Activated naive CD4-positive, alpha-beta T cell treated with anti-CD3 and anti-CD28 coated beads, Interleukin-2, amount 50 U/mL, for 24 hours (primary cell): Measurements from ENCODE around the gene RASGRP3.

Experiments
- H3K27ac Mint-ChIP-seq: one replicate; pipeline ENCODE4 v1.8.0; 2021; ENCODE audit warnings: mild to moderate bottlenecking, mixed read lengths
- H3K27me3 Mint-ChIP-seq: one replicate; pipeline ENCODE4 v1.8.0; 2021; ENCODE audit warnings: mixed read lengths
- H3K36me3 Mint-ChIP-seq: one replicate; pipeline ENCODE4 v1.8.0; 2021; ENCODE audit warnings: mixed read lengths
- H3K4me1 Mint-ChIP-seq: one replicate; pipeline ENCODE4 v1.8.0; 2021; ENCODE audit warnings: mixed read lengths
- H3K4me3 Mint-ChIP-seq: one replicate; pipeline ENCODE4 v1.8.0; 2021; ENCODE audit warnings: mild to moderate bottlenecking, mixed read lengths
- H3K9me3 Mint-ChIP-seq: one replicate; pipeline ENCODE4 v1.8.0; 2021; ENCODE audit warnings: mixed read lengths

Gene RASGRP3

DNA sequence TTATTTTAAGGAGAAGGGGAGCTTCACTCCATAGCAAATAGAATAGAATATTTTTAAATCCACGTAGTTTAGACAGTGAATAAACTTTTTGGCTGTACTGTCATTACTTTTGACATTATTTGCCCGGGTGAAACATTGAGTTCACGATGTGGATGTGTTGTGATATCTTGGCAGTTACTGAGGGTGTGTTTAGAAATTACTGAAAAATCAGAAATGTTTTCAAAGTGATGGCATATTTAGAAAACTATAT, 123.4 kb downstream of the RASGRP3 start:
- H3K27ac Mint-ChIP-seq, result peak overlapping the region; percentile 98
- H3K27me3 Mint-ChIP-seq, result no peaks in the 10 kb centered on the region
- H3K4me3 Mint-ChIP-seq, result peak overlapping the region; percentile 98
- peaks cover 28% of the 10 kb centered on the region for H3K4me1 Mint-ChIP-seq
- H3K36me3 Mint-ChIP-seq, result no peaks in the 10 kb centered on the region
- H3K9me3 Mint-ChIP-seq, result no peaks in the 10 kb centered on the region

DNA sequence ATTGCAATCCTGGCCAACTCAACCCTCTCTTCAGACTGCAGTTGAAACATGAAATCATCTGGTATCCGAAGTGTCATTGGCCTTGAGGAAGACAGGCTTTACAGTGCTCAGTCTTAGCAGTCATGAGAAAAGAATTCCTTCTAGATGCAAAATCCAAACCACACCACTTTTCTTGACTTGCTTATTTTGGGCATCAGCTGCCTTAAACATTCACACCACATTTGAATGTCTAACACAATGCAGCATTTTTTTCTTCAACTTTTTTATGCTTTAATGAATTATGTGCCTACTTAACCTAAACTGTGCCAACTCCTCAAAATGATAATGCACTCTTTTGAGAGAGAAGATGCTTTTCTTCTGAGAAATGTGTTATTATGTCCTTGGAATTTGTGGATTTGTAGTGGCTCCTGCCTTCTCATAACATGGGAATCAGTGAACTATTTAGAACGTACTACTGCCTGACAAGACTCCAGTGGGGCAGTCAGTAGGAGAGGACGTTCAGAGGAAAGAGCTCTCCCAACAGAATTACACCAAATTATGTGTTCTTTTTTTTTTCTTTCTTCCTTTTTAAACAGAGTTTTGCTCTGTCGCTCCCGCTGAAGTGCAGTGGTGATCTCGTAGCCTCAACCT, 125.9 kb downstream of the RASGRP3 start:
- Mint-ChIP-seq H3K36me3 (no peaks in the 10 kb centered on the region), H3K4me1 (peaks cover 16% of the 10 kb centered on the region), H3K4me3 (no peak overlapping the region), H3K27me3 (no peaks in the 10 kb centered on the region), H3K9me3 (no peaks in the 10 kb centered on the region), H3K27ac (no peak overlapping the region)

DNA sequence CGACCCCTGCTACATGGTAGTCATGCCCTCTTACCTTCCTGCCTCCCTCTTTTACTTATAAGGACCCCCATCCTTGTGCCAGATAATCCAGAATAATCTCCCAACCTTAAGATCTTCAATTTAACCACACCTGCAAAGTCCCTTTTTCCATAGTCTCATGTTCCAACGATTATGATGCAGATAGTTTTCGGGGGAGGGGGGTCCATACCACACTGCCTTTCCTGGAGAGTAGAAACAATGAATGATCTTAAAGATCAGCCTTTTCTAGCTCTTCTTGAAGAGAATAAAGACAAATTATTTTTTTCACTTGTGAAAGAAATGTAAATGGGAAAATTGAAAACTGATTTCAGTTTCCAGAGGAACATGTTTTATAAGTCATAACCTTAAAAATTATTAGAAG, 127.0 kb downstream of the RASGRP3 start:
- Mint-ChIP-seq H3K36me3 (no peaks in the 10 kb centered on the region), H3K9me3 (no peaks in the 10 kb centered on the region), H3K27ac (no peak overlapping the region), H3K27me3 (no peaks in the 10 kb centered on the region), H3K4me3 (no peak overlapping the region), H3K4me1 (peaks cover 10% of the 10 kb centered on the region)

DNA sequence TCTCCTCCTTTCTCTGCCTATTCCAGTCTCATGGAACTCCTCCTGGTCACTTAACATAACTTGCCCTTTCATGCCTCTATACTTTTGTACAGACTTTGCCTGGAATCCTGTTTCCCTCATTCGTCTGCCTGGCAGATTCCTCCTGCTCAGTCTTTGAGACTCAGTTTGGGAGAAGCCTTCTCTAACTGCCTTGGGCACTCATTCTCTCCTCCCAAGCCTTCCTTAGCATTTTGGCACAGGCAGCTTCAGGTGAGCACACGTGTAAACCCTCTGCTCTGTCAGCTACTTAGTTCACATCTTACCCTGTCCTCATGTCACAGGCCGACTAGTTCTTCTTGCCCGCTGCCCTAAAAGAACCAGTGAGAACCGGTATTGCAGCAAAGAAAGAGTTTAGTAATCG, 128.6 kb downstream of the RASGRP3 start:
- H3K4me3 Mint-ChIP-seq, result no peak overlapping the region
- peaks cover under 1% of the 10 kb centered on the region for H3K4me1 Mint-ChIP-seq
- H3K9me3 Mint-ChIP-seq, result no peaks in the 10 kb centered on the region
- H3K27ac Mint-ChIP-seq, result no peak overlapping the region
- no peaks in the 10 kb centered on the region for H3K27me3 Mint-ChIP-seq
- no peaks in the 10 kb centered on the region for H3K36me3 Mint-ChIP-seq

DNA sequence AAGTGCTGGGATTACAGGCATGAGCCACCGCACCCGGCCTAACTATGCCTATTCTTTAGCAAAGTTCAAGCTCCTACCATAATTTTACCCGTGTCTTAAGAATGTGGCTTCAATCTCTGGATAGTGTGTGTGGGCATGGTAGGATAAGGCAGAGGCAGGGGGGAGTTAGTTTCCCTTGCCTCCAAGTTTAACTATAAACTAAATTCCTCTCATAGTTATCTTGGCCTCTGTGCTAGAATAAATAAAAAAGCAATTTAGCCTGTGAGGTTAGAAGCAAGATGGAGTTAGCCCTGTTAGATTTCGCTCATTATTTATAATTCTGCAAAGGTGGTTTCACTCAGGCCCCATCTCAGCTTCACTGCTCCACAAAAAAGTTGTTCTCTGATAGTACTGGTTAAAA, 129.7 kb downstream of the RASGRP3 start:
- Mint-ChIP-seq H3K27ac (no peak overlapping the region), H3K4me1 (no peaks in the 10 kb centered on the region), H3K4me3 (no peak overlapping the region), H3K27me3 (no peaks in the 10 kb centered on the region), H3K36me3 (no peaks in the 10 kb centered on the region), H3K9me3 (no peaks in the 10 kb centered on the region)

DNA sequence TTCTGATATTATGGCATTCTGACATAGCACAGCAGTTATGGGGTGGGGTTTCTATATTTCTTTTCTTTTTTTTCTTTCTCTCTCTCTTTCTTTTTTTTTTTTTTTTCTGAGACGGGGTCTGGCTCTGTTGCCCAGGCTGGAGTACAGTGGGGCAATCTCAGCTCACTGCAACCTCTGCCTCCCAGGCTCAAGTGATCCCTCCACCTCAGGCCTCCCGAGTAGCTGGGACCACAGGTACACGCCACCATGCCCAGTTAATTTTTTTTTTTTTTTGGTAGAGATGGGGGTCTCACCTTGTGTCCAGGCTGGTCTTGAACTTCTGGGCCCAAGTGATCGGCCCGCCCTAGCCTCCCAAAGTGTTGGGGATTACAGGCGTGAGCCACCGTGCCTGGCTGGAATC, 130.2 kb downstream of the RASGRP3 start:
- Mint-ChIP-seq H3K27ac (no peak overlapping the region), H3K4me3 (no peak overlapping the region), H3K4me1 (no peaks in the 10 kb centered on the region), H3K36me3 (no peaks in the 10 kb centered on the region), H3K27me3 (no peaks in the 10 kb centered on the region), H3K9me3 (no peaks in the 10 kb centered on the region)

DNA sequence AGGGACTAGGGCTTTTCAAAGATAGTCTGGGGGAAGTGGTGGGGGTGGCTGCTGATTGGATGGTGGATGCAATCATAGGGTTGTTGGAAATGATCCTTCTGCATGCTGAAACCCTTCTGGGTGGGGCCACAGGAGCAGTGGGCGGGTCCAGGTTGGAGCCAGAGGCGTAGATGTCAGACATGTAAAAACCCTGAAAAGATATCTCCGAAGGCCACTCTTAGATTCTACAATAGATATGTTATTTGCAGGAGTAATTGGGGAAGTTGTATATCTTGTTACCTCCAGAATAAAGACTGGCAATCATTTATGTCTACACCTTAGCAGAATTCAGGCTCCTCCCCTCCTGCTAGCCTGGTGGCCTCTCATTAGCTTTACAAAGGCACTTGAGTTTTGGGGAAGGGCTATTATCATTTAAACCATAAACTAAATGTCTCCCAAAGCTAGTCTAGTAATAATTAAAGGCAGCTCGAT, 130.8 kb downstream of the RASGRP3 start:
- H3K4me1 Mint-ChIP-seq, result no peaks in the 10 kb centered on the region
- no peaks in the 10 kb centered on the region for H3K36me3 Mint-ChIP-seq
- no peaks in the 10 kb centered on the region for H3K9me3 Mint-ChIP-seq
- H3K4me3 Mint-ChIP-seq, result no peak overlapping the region
- no peak overlapping the region for H3K27ac Mint-ChIP-seq
- no peaks in the 10 kb centered on the region for H3K27me3 Mint-ChIP-seq

DNA sequence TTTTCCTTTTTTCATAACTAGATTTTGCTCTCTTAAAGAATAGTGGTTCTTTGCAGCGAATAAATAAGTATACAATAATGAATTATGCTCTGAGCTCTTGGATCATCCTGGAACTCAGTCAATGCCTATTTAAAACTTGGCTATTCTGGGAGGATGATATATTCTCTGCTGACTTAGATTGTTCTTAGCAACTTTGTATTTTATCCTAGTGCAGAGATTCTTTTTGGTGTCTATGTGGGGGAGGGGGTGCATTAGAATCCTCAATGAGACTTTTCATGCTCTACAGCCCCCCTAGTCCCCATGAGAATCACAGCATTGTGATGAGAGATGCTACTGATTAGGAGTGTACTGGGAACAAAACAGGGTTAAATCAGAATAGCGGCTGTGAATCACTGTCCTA, 131.5 kb downstream of the RASGRP3 start:
- H3K4me3 Mint-ChIP-seq, result no peak overlapping the region
- no peak overlapping the region for H3K27ac Mint-ChIP-seq
- no peaks in the 10 kb centered on the region for H3K27me3 Mint-ChIP-seq
- no peaks in the 10 kb centered on the region for H3K9me3 Mint-ChIP-seq
- no peaks in the 10 kb centered on the region for H3K36me3 Mint-ChIP-seq
- H3K4me1 Mint-ChIP-seq, result no peaks in the 10 kb centered on the region

DNA sequence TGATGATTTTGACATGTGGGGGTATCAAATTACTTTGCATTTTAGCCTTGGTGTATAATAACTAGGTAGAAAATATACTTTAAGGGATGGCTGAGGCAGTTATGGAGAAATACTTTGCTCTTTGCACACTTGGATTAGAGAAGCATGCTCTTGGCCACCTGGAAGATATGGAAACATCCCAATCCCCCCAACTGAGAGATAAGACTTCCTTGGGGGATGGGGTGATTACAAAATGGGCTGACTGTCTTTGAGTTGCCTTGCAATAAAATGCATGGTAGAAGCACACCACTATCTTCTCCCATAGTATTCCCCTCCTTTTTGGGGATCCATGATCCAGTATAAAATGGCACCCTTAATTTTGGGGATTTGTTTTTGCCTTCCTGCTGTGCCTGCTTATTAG, 137.7 kb downstream of the RASGRP3 start:
- Mint-ChIP-seq H3K27me3 (peaks cover 4% of the 10 kb centered on the region), H3K27ac (no peak overlapping the region), H3K9me3 (peaks cover 19% of the 10 kb centered on the region), H3K4me3 (no peak overlapping the region), H3K4me1 (no peaks in the 10 kb centered on the region), H3K36me3 (peaks cover 12% of the 10 kb centered on the region)
